WTC11 (cell line): ENCODE measurements around the gene DCAF5.

Source experiments
- ATF2 ChIP-seq: sonication (generic); formaldehyde crosslinking; IDR thresholded peaks from 2 replicates; pipeline ENCODE4 v1.8.1; 2022; ENCODE audit warnings: low read depth, missing genetic modification reagents, borderline replicate concordance
- CBFB ChIP-seq: sonication (generic); formaldehyde crosslinking; IDR thresholded peaks from 2 replicates; pipeline ENCODE4 v1.8.1; 2022; ENCODE audit warnings: mild to moderate bottlenecking, low read depth, missing genetic modification reagents
- CTCF ChIP-seq: fragments of 200-600 bp; IDR thresholded peaks from 2 replicates; pipeline ENCODE4 v1.8.0; 2022; ENCODE audit warnings: antibody characterized with exemption
- NFYB ChIP-seq: sonication (generic); formaldehyde crosslinking; conservative IDR thresholded peaks from 2 replicates; pipeline ENCODE4 v1.8.0; 2022; ENCODE audit warnings: low read depth, missing genetic modification reagents
- NR1H2 ChIP-seq: sonication (generic); formaldehyde crosslinking; IDR thresholded peaks from 2 replicates; pipeline ENCODE4 v1.9.0; 2021; ENCODE audit warnings: mild to moderate bottlenecking, moderate library complexity, missing genetic modification reagents
- STAT6 ChIP-seq: sonication (generic); formaldehyde crosslinking; conservative IDR thresholded peaks from 2 replicates; pipeline ENCODE4 v1.8.1; 2023; ENCODE audit warnings: mild to moderate bottlenecking, low read depth, missing genetic modification reagents, moderate library complexity
- TCF7 ChIP-seq: sonication (generic); formaldehyde crosslinking; IDR thresholded peaks from 2 replicates; pipeline ENCODE4 v1.8.0; 2022; ENCODE audit warnings: mild to moderate bottlenecking, low read depth, missing genetic modification reagents, moderate library complexity
- TEAD4 ChIP-seq: sonication (generic); formaldehyde crosslinking; IDR thresholded peaks from 2 replicates; pipeline ENCODE4 v1.8.0; 2022; ENCODE audit warnings: mild to moderate bottlenecking, missing genetic modification reagents
- ZNF281 ChIP-seq: sonication (generic); formaldehyde crosslinking; IDR thresholded peaks from 2 replicates; pipeline ENCODE4 v1.8.0; 2023; ENCODE audit warnings: mild to moderate bottlenecking, missing genetic modification reagents
- ZNF423 ChIP-seq: fragments of 250-450 bp; sonication (Bioruptor Pico); IDR thresholded peaks from 2 replicates; pipeline ENCODE4 v2.1.2; 2022; ENCODE audit warnings: mild to moderate bottlenecking, moderate library complexity
- TF ChIP-seq, protein P1 (sequence below): sonication (generic); formaldehyde crosslinking; conservative IDR thresholded peaks from 2 replicates; pipeline ENCODE4 v1.8.1; 2022; ENCODE audit warnings: mild to moderate bottlenecking, missing genetic modification reagents
- TF ChIP-seq, protein P2 (sequence below): sonication (generic); formaldehyde crosslinking; IDR thresholded peaks from 2 replicates; pipeline ENCODE4 v1.8.1; 2022; ENCODE audit warnings: mild to moderate bottlenecking, missing genetic modification reagents, moderate library complexity, borderline replicate concordance

DNA sequence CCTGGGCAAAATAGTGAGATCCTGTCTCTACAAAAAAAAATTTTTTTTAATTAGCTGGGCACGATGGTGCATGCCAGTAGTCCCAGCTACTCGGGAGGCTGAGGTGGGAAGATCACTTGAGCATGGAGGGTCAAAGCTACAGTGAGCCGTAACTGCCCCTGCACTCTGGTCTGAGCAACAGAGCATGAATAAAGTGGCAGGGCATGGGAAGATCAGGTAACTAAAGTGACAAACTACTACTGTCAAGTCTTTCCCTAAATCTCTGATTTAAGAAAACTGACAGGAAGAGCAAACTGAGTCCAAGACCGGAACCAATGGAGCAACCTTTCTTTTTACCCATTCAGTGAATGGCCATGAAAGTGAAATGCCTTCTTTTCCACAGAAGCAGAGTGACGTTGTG, 10.8 kb downstream of the DCAF5 start:
- TF ChIP-seq NFYB (no peak), ATF2 (CRISPR knock-in tag) (no peak), ZNF423 (no peak), NR1H2 (CRISPR knock-in tag) (no peak), STAT6 (CRISPR knock-in tag) (no peak), ZNF281 (CRISPR knock-in tag) (no peak), CTCF (no peak), CBFB (CRISPR knock-in tag) (no peak), TCF7 (no peak), TEAD4 (CRISPR knock-in tag) (no peak)
- TF ChIP-seq, protein P1, sequence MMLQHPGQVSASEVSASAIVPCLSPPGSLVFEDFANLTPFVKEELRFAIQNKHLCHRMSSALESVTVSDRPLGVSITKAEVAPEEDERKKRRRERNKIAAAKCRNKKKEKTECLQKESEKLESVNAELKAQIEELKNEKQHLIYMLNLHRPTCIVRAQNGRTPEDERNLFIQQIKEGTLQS (CRISPR knock-in tag) = no peak
- TF ChIP-seq, protein P2, sequence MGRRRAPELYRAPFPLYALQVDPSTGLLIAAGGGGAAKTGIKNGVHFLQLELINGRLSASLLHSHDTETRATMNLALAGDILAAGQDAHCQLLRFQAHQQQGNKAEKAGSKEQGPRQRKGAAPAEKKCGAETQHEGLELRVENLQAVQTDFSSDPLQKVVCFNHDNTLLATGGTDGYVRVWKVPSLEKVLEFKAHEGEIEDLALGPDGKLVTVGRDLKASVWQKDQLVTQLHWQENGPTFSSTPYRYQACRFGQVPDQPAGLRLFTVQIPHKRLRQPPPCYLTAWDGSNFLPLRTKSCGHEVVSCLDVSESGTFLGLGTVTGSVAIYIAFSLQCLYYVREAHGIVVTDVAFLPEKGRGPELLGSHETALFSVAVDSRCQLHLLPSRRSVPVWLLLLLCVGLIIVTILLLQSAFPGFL (CRISPR knock-in tag) = no peak
